HCT116 (cell line): ENCODE measurements around the gene NUP210. TPM values are rescaled to one million over a fixed set of nuclear protein-coding genes. Genes with fewer than 3 reads are reported as not detected.

ENCODE experiments used
- ATAC-seq: fragments of 200-7000 bp; cut with Tn5 transposase; 2 replicates; pipeline ENCODE4 v1.9.1; 2020; ENCODE audit warnings: mild to moderate bottlenecking, moderate library complexity
- BruUV-seq: library from RNA; stranded (reverse); fragments of 400-500 nt; replicated peaks from 2 replicates; lab custom pipeline; 2021; lab: Mats Ljungman, UMichigan
- CTCF ChIA-PET: fragments of 300-600 bp; sonication (Branson Sonifier 250); formaldehyde crosslinking; loops from one replicate; lab custom pipeline; 2021; ENCODE audit warnings: antibody characterized with exemption; lab: Charles Lee
- POLR2A ChIA-PET: fragments of 300-600, 350-600 bp; sonication (Branson Sonifier 250); formaldehyde crosslinking; loops from one replicate; lab custom pipeline; 2021; ENCODE audit warnings: antibody characterized with exemption; lab: Charles Lee
- RAD21 ChIA-PET, 2 experiments: fragments of 300-600 bp; sonication (Branson Sonifier 250); formaldehyde crosslinking; loops; one replicate each; lab custom pipeline; 2023; ENCODE audit warnings: low total read pairs in 2 of 2; ENCODE audit not compliant: uncharacterized antibody in 2 of 2, unreplicated experiment in 2 of 2, low non-redundant PET in 1 of 2; lab: Charles Lee
- DNase-seq: peaks from one replicate; pipeline ENCODE4 v3.0.0-alpha.2; 2010; ENCODE audit warnings: low read depth, low spot score
- H2AFZ ChIP-seq: fragments of 200-600 bp; shearing (Covaris generic), sonication (generic); 2 replicates; pipeline ENCODE4 v1.6.1; 2017; ENCODE audit warnings: low read depth, mixed run types, mixed read lengths, antibody characterized with exemption, low read length; ENCODE audit not compliant: poor library complexity, severe bottlenecking
- H3K27ac ChIP-seq: 2 replicates; pipeline ENCODE4 v1.5.1; 2012; ENCODE audit warnings: low read depth, low read length
- H3K27me3 ChIP-seq: fragments of 200-600 bp; sonication (generic); 2 replicates; pipeline ENCODE4 v1.6.1; 2016; ENCODE audit warnings: mixed run types, low read length, mixed read lengths; ENCODE audit not compliant: insufficient read depth
- H3K36me3 ChIP-seq, 2 experiments: fragments of 200-500 bp in 1 of 2; fragments of 200-600 bp in 1 of 2; sonication (Bioruptor generic) in 1 of 2; sonication (generic) in 1 of 2; 2 replicates each; pipeline versions ENCODE4 v1.5.1 to v1.6.1; 2014 to 2016; ENCODE audit warnings: low read length in 2 of 2, inconsistent platforms in 1 of 2, mixed read lengths in 1 of 2, mixed run types in 1 of 2; ENCODE audit not compliant: insufficient read depth in 2 of 2, control insufficient read depth in 1 of 2
- H3K4me1 ChIP-seq, 2 experiments: fragments of 200-600 bp in 1 of 2; sonication (generic) in 1 of 2; 2 replicates each; pipeline versions ENCODE4 v1.5.1 to v1.6.1; 2012 to 2017; ENCODE audit warnings: low read length in 2 of 2, inconsistent platforms in 1 of 2, mild to moderate bottlenecking in 1 of 2, mixed read lengths in 1 of 2, mixed run types in 1 of 2, moderate library complexity in 1 of 2; ENCODE audit not compliant: insufficient read depth in 2 of 2, control insufficient read depth in 1 of 2
- H3K4me2 ChIP-seq: fragments of 200-600 bp; sonication (generic); 2 replicates; pipeline ENCODE4 v1.6.1; 2017; ENCODE audit warnings: mixed run types, low read length, mixed read lengths
- H3K4me3 ChIP-seq, 2 experiments: fragments of 200-600 bp in 1 of 2; sonication (generic) in 1 of 2; replicated peaks in 1 of 2; 2 replicates each; pipeline ENCODE4 v1.5.1; 2011 to 2016; ENCODE audit warnings: low read length in 2 of 2, control low read depth in 1 of 2, low read depth in 1 of 2, mild to moderate bottlenecking in 1 of 2, mixed read lengths in 1 of 2, mixed run types in 1 of 2
- H3K79me2 ChIP-seq: fragments of 200-600 bp; sonication (generic); 2 replicates; pipeline ENCODE4 v1.6.1; 2017; ENCODE audit warnings: mild to moderate bottlenecking, mixed run types, low read length, moderate library complexity, mixed read lengths; ENCODE audit not compliant: insufficient read depth
- H3K9ac ChIP-seq: fragments of 200-600 bp; sonication (generic); 2 replicates; pipeline ENCODE4 v1.6.1; 2016; ENCODE audit warnings: low read length, mixed read lengths
- H3K9me2 ChIP-seq: fragments of 200-600 bp; sonication (generic), shearing (Covaris generic); 2 replicates; pipeline ENCODE4 v1.6.1; 2017; ENCODE audit warnings: mixed run types, mild to moderate bottlenecking, moderate library complexity; ENCODE audit not compliant: insufficient read depth
- H3K9me3 ChIP-seq, 2 experiments: fragments of 200-500 bp in 1 of 2; fragments of 200-600 bp in 1 of 2; sonication (Bioruptor generic) in 1 of 2; sonication (generic) in 1 of 2; 2 replicates each; pipeline ENCODE4 v1.6.1; 2014 to 2017; ENCODE audit warnings: low read length in 2 of 2, mixed read lengths in 2 of 2, inconsistent platforms in 1 of 2, low read depth in 1 of 2, mild to moderate bottlenecking in 1 of 2, mixed run types in 1 of 2, moderate library complexity in 1 of 2; ENCODE audit not compliant: control insufficient read depth in 1 of 2, insufficient read depth in 1 of 2
- H4K20me1 ChIP-seq: fragments of 200-600 bp; sonication (generic), shearing (Covaris generic); 2 replicates; pipeline ENCODE4 v1.6.1; 2017; ENCODE audit warnings: mixed run types, mild to moderate bottlenecking, moderate library complexity; ENCODE audit not compliant: insufficient read depth
- CBX3 ChIP-seq: IDR thresholded peaks from 2 replicates; pipeline ENCODE4 v1.6.1; 2012; ENCODE audit warnings: low read depth
- CEBPB ChIP-seq: IDR thresholded peaks from 2 replicates; pipeline ENCODE4 v1.6.1; 2012; ENCODE audit warnings: low read depth
- EGR1 ChIP-seq: IDR thresholded peaks from 2 replicates; pipeline ENCODE4 v1.6.1; 2012; ENCODE audit warnings: low read depth
- ELF1 ChIP-seq: IDR thresholded peaks from 2 replicates; pipeline ENCODE4 v1.6.1; 2012; ENCODE audit warnings: low read depth, borderline replicate concordance
- FOSL1 ChIP-seq: IDR thresholded peaks from 2 replicates; pipeline ENCODE4 v1.6.1; 2012; ENCODE audit warnings: low read depth
- JUND ChIP-seq: IDR thresholded peaks from 2 replicates; pipeline ENCODE4 v1.6.1; 2012
- POLR2A ChIP-seq: IDR thresholded peaks from 2 replicates; pipeline ENCODE4 v1.7.0; 2011; ENCODE audit warnings: borderline replicate concordance; ENCODE audit not compliant: insufficient read depth, insufficient read length; ENCODE audit errors: extremely low read depth
- POLR2AphosphoS5 ChIP-seq: IDR thresholded peaks from 2 replicates; pipeline ENCODE4 v1.6.1; 2011; ENCODE audit warnings: mild to moderate bottlenecking, low read depth, low read length, moderate library complexity
- RAD21 ChIP-seq: IDR thresholded peaks from 2 replicates; pipeline ENCODE4 v1.6.1; 2012; ENCODE audit warnings: low read depth, mild to moderate bottlenecking
- SIN3A ChIP-seq: IDR thresholded peaks from 2 replicates; pipeline ENCODE4 v1.6.1; 2012; ENCODE audit warnings: low read depth
- SP1 ChIP-seq: IDR thresholded peaks from 2 replicates; pipeline ENCODE4 v1.6.1; 2012; ENCODE audit warnings: low read depth
- TCF7L2 ChIP-seq: IDR thresholded peaks from 2 replicates; pipeline ENCODE4 v1.7.0; 2011; ENCODE audit warnings: borderline replicate concordance, inconsistent platforms; ENCODE audit not compliant: insufficient read depth, insufficient read length; ENCODE audit errors: extremely low read depth
- YY1 ChIP-seq: IDR thresholded peaks from 2 replicates; pipeline ENCODE4 v1.6.1; 2011; ENCODE audit warnings: low read length, low read depth, moderate library complexity, mild to moderate bottlenecking; ENCODE audit not compliant: insufficient replicate concordance; ENCODE audit errors: extremely low read depth
- ZFX ChIP-seq: fragments of 450-650 bp; IDR thresholded peaks from 2 replicates; pipeline ENCODE4 v1.6.1; 2017
- ZNF274 ChIP-seq: fragments of 200-500 bp; sonication (Bioruptor generic); IDR thresholded peaks from 2 replicates; pipeline ENCODE4 v1.6.1; 2014; ENCODE audit warnings: mild to moderate bottlenecking, low read depth, low read length, inconsistent platforms
- intact Hi-C: fragments of 100-400 bp; cut with micrococcal nuclease; formaldehyde crosslinking; loops from 2 replicates; pipeline ENCODE4 v1.10.0; 2022
- total RNA-seq: library from RNA; stranded (reverse); gene quantifications from one replicate; pipeline ENCODE4 v1.2.1, GENCODE V29; 2021; ENCODE audit not compliant: unreplicated experiment
- TF ChIP-seq, protein P1 (sequence below): IDR thresholded peaks from 2 replicates; pipeline ENCODE4 v1.6.1; 2012; ENCODE audit warnings: low read depth
- TF ChIP-seq, protein P2 (sequence below), 3 experiments: fragments of 200-600 bp in 1 of 3; sonication (generic) in 1 of 3; IDR thresholded peaks in 2 of 3; conservative IDR thresholded peaks in 1 of 3; 2 replicates each; pipeline ENCODE4 v1.5.1; 2012 to 2017; ENCODE audit warnings: low read depth in 2 of 3, low read length in 2 of 3, antibody characterized with exemption in 1 of 3, borderline replicate concordance in 1 of 3, control low read depth in 1 of 3, mild to moderate bottlenecking in 1 of 3, mixed read lengths in 1 of 3, mixed run types in 1 of 3, moderate library complexity in 1 of 3; ENCODE audit not compliant: insufficient read depth in 1 of 3
- TF ChIP-seq, protein P3 (sequence below): IDR thresholded peaks from 2 replicates; pipeline ENCODE4 v1.6.1; 2012
- TF ChIP-seq, protein P4 (sequence below): IDR thresholded peaks from 2 replicates; pipeline ENCODE4 v1.6.1; 2012
- TF ChIP-seq, protein P5 (sequence below): IDR thresholded peaks from 2 replicates; pipeline ENCODE4 v1.6.1; 2011; ENCODE audit warnings: mild to moderate bottlenecking, low read length, moderate library complexity; ENCODE audit not compliant: insufficient replicate concordance; ENCODE audit errors: extremely low read depth

NUP210 gene
- total RNA-seq, 1 experiment from 2014 or later = 74.9 TPM

DNA sequence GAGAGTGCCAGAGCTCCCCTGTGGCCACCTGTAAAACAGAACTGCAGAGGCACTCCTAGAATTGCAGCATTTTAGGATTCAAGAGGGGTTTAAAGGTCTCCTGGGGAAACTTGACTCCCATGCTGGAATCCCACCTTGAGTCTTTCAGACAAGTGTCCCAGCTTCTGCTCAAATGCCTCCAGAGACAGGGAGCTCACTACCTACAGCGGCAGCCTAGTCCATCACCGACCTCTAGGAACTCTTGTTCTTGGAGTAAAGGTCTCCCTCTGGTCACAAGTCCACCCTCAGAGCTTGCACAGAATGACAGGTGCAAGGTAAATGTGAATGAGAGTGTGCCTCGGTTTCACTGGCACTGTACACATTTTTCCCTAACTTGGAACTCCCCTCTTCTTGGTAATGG lies 72.0 kb downstream of the NUP210 start:
- BruUV-seq = no TSS peak
- Histone ChIP-seq H3K27ac (no peak overlapping the region), H3K79me2 (no peaks in the 10 kb centered on the region), H3K9me2 (no peaks in the 10 kb centered on the region), H3K4me2 (no peak overlapping the region), H3K36me3 (peaks cover 17 to 24% of the 10 kb centered on the region in 2 experiments; a peak in 3 of 4 replicates), H3K4me3 (no peak overlapping the region), H3K9me3 (no peaks in the 10 kb centered on the region), H3K27me3 (no peaks in the 10 kb centered on the region), H3K4me1 (peaks cover 0 to 5% of the 10 kb centered on the region in 2 experiments; a peak in 1 of 4 replicates), H4K20me1 (no peaks in the 10 kb centered on the region)
- intact Hi-C loops = no loop called here
- RAD21 ChIA-PET = no interaction called here
- no peak for DNase-seq
- TF ChIP-seq, protein P1, sequence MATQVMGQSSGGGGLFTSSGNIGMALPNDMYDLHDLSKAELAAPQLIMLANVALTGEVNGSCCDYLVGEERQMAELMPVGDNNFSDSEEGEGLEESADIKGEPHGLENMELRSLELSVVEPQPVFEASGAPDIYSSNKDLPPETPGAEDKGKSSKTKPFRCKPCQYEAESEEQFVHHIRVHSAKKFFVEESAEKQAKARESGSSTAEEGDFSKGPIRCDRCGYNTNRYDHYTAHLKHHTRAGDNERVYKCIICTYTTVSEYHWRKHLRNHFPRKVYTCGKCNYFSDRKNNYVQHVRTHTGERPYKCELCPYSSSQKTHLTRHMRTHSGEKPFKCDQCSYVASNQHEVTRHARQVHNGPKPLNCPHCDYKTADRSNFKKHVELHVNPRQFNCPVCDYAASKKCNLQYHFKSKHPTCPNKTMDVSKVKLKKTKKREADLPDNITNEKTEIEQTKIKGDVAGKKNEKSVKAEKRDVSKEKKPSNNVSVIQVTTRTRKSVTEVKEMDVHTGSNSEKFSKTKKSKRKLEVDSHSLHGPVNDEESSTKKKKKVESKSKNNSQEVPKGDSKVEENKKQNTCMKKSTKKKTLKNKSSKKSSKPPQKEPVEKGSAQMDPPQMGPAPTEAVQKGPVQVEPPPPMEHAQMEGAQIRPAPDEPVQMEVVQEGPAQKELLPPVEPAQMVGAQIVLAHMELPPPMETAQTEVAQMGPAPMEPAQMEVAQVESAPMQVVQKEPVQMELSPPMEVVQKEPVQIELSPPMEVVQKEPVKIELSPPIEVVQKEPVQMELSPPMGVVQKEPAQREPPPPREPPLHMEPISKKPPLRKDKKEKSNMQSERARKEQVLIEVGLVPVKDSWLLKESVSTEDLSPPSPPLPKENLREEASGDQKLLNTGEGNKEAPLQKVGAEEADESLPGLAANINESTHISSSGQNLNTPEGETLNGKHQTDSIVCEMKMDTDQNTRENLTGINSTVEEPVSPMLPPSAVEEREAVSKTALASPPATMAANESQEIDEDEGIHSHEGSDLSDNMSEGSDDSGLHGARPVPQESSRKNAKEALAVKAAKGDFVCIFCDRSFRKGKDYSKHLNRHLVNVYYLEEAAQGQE = no peak
- TF ChIP-seq TCF7L2 = no peak
- TF ChIP-seq YY1 = no peak
- no peak for TF ChIP-seq EGR1
- TF ChIP-seq, protein P2, sequence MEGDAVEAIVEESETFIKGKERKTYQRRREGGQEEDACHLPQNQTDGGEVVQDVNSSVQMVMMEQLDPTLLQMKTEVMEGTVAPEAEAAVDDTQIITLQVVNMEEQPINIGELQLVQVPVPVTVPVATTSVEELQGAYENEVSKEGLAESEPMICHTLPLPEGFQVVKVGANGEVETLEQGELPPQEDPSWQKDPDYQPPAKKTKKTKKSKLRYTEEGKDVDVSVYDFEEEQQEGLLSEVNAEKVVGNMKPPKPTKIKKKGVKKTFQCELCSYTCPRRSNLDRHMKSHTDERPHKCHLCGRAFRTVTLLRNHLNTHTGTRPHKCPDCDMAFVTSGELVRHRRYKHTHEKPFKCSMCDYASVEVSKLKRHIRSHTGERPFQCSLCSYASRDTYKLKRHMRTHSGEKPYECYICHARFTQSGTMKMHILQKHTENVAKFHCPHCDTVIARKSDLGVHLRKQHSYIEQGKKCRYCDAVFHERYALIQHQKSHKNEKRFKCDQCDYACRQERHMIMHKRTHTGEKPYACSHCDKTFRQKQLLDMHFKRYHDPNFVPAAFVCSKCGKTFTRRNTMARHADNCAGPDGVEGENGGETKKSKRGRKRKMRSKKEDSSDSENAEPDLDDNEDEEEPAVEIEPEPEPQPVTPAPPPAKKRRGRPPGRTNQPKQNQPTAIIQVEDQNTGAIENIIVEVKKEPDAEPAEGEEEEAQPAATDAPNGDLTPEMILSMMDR (IDR thresholded peaks at IDR 0.05 in 2 of 3, conservative IDR thresholded peaks at IDR 0.05 in 1 of 3; ENCODE audit: borderline replicate concordance in 1 of 3, insufficient read depth in 1 of 3, low read depth in 2 of 3, low read length in 2 of 3) = no peak
- TF ChIP-seq POLR2A = no peak
- TF ChIP-seq, protein P3, sequence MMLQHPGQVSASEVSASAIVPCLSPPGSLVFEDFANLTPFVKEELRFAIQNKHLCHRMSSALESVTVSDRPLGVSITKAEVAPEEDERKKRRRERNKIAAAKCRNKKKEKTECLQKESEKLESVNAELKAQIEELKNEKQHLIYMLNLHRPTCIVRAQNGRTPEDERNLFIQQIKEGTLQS = no peak
- no peak for TF ChIP-seq ELF1
- TF ChIP-seq ZFX = no peak
- no peak for TF ChIP-seq POLR2AphosphoS5
- TF ChIP-seq ZNF274 = no peak
- no peak for TF ChIP-seq CBX3
- TF ChIP-seq, protein P4, sequence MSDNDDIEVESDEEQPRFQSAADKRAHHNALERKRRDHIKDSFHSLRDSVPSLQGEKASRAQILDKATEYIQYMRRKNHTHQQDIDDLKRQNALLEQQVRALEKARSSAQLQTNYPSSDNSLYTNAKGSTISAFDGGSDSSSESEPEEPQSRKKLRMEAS = no peak
- no peak for TF ChIP-seq SP1
- no peak for TF ChIP-seq JUND
- TF ChIP-seq SIN3A = no peak
- TF ChIP-seq, protein P5, sequence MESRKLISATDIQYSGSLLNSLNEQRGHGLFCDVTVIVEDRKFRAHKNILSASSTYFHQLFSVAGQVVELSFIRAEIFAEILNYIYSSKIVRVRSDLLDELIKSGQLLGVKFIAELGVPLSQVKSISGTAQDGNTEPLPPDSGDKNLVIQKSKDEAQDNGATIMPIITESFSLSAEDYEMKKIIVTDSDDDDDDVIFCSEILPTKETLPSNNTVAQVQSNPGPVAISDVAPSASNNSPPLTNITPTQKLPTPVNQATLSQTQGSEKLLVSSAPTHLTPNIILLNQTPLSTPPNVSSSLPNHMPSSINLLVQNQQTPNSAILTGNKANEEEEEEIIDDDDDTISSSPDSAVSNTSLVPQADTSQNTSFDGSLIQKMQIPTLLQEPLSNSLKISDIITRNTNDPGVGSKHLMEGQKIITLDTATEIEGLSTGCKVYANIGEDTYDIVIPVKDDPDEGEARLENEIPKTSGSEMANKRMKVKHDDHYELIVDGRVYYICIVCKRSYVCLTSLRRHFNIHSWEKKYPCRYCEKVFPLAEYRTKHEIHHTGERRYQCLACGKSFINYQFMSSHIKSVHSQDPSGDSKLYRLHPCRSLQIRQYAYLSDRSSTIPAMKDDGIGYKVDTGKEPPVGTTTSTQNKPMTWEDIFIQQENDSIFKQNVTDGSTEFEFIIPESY = no peak
- TF ChIP-seq CEBPB = no peak
- TF ChIP-seq RAD21 = no peak
- no peak for TF ChIP-seq FOSL1
- TF ChIP-seq, all 23 proteins: peak for 0
- ChIA-PET CTCF (no interaction called here), POLR2A (no interaction called here)
- Histone ChIP-seq H3K9ac (no peak overlapping the region), H2AFZ (no peak overlapping the region)
- no peak for ATAC-seq
